Measurements from ENCODE around the gene INMT.

- TF ChIP-seq CTCF (IDR thresholded peaks at IDR 0.05): no peak
- no peak for TF ChIP-seq POLR2A (IDR thresholded peaks at IDR 0.05)
These were observed 48.2 kb upstream of the INMT start for GRCh38 chr7:30703756-30704155.

Measured in Peyer's patch (tissue), 4 donors.